Measurements from ENCODE around the gene LRCH3. TPM values are rescaled to one million over a fixed set of nuclear protein-coding genes. Genes with fewer than 3 reads are reported as not detected.

Gene LRCH3
- total RNA-seq, 1 experiment from 2014 or later = 56.4 TPM

- H3K4me2 ChIP-seq (ENCODE audit: insufficient read depth, insufficient read length, low read length) = no peak overlapping the region
- no peak overlapping the region for H2BK12ac ChIP-seq (ENCODE audit: insufficient read length, low read depth, low read length)
- WGBS (ENCODE audit: extremely low coverage, insufficient read length, low lambda C conversion rate) = no CpG with 5 or more reads among the region's 6 CpGs
- no peak overlapping the region for H3K4me3 Mint-ChIP-seq
- no peaks in the 10 kb centered on the region for H3K9me3 Mint-ChIP-seq
- no peaks in the 10 kb centered on the region; the same call in 1 of the 2 replicates for H3K4me1 ChIP-seq (ENCODE audit: insufficient read depth, low read length)
- no peak overlapping the region for H3K9ac ChIP-seq (ENCODE audit: extremely low read depth, insufficient read length, low read length)
- H3K4ac ChIP-seq (ENCODE audit: low read depth, low read length) = no peak overlapping the region
- no peaks in the 10 kb centered on the region for H3K27me3 ChIP-seq (ENCODE audit: insufficient read depth, low read length)
- no peak overlapping the region for H3K23ac ChIP-seq (ENCODE audit: insufficient read length, low read depth, low read length)
- H4K8ac ChIP-seq (replicated peaks; ENCODE audit: insufficient read length, low read depth, low read length) = no peak overlapping the region
- TF ChIP-seq, protein P1, sequence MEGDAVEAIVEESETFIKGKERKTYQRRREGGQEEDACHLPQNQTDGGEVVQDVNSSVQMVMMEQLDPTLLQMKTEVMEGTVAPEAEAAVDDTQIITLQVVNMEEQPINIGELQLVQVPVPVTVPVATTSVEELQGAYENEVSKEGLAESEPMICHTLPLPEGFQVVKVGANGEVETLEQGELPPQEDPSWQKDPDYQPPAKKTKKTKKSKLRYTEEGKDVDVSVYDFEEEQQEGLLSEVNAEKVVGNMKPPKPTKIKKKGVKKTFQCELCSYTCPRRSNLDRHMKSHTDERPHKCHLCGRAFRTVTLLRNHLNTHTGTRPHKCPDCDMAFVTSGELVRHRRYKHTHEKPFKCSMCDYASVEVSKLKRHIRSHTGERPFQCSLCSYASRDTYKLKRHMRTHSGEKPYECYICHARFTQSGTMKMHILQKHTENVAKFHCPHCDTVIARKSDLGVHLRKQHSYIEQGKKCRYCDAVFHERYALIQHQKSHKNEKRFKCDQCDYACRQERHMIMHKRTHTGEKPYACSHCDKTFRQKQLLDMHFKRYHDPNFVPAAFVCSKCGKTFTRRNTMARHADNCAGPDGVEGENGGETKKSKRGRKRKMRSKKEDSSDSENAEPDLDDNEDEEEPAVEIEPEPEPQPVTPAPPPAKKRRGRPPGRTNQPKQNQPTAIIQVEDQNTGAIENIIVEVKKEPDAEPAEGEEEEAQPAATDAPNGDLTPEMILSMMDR (conservative IDR thresholded peaks at IDR 0.05) = no peak
- H3K36me3 Mint-ChIP-seq (ENCODE audit: insufficient read depth in 1 of 3, low read depth in 3 of 3) = peaks cover 2 to 4% (median 2%) of the 10 kb centered on the region in 3 experiments; a peak in 3 of 7 replicates
- H4K20me1 ChIP-seq (ENCODE audit: control insufficient read depth, insufficient read depth, insufficient read length) = no peaks in the 10 kb centered on the region
- no peaks in the 10 kb centered on the region for H3K79me1 ChIP-seq (ENCODE audit: insufficient read depth, low read depth, low read length, poor library complexity, severe bottlenecking)
- no peak overlapping the region for H3K14ac ChIP-seq (ENCODE audit: insufficient read depth, low read length)
- H3K4me1 Mint-ChIP-seq = peaks cover 6 to 13% of the 10 kb centered on the region in 2 experiments
- no peak overlapping the region for H3K56ac ChIP-seq (ENCODE audit: insufficient read length, low read depth, low read length)
- H3K79me2 ChIP-seq (ENCODE audit: insufficient read depth, low read length) = peaks cover 5% of the 10 kb centered on the region; the same call in 1 of the 2 replicates
- no peak overlapping the region for H3K27ac Mint-ChIP-seq
- no peaks in the 10 kb centered on the region for H3K27me3 Mint-ChIP-seq (ENCODE audit: low read depth)
- no peak overlapping the region for H4K91ac ChIP-seq (ENCODE audit: insufficient read length, low read depth, low read length)
- no peak overlapping the region for H2BK15ac ChIP-seq (ENCODE audit: low read depth, low read length)
- no peak overlapping the region for H3K18ac ChIP-seq (ENCODE audit: insufficient read length, low read depth, low read length)
- DNase-seq = no peak
- H3K23me2 ChIP-seq (ENCODE audit: insufficient read length, low read depth, low read length, poor library complexity, severe bottlenecking) = no peaks in the 10 kb centered on the region
- no peaks in the 10 kb centered on the region for H3K9me3 ChIP-seq (ENCODE audit: control insufficient read depth, low read depth, low read length)
- no peak overlapping the region for H2AFZ ChIP-seq (ENCODE audit: low read length)
- no peak overlapping the region for H2BK20ac ChIP-seq (ENCODE audit: low read depth, low read length, poor library complexity, severe bottlenecking)
- no peak overlapping the region for H3T11ph ChIP-seq (ENCODE audit: low read length)
- no peak overlapping the region for H2AK5ac ChIP-seq (ENCODE audit: insufficient read length, low read length)
- H2BK5ac ChIP-seq (ENCODE audit: insufficient read length, low read length) = no peak overlapping the region
- no peak overlapping the region for H3K27ac ChIP-seq (ENCODE audit: insufficient read length, low read depth, low read length)
- H4K5ac ChIP-seq (ENCODE audit: insufficient read length, low read depth, low read length) = no peak overlapping the region
- no peak overlapping the region for H2BK120ac ChIP-seq (ENCODE audit: low read depth, low read length, poor library complexity, severe bottlenecking)
These were observed 19.8 kb downstream of the LRCH3 start for GRCh38 chr3:197810901-197811300.
